HG03520 (cell line): ENCODE measurements around the gene EBF3.

Experiments
- ATAC-seq: cut with Tn5 transposase; IDR thresholded peaks from one replicate; pipeline ENCODE4 v1.9.1; 2021; ENCODE audit warnings: mild to moderate bottlenecking, moderate library complexity; ENCODE audit not compliant: unreplicated experiment

The EBF3 gene

DNA sequence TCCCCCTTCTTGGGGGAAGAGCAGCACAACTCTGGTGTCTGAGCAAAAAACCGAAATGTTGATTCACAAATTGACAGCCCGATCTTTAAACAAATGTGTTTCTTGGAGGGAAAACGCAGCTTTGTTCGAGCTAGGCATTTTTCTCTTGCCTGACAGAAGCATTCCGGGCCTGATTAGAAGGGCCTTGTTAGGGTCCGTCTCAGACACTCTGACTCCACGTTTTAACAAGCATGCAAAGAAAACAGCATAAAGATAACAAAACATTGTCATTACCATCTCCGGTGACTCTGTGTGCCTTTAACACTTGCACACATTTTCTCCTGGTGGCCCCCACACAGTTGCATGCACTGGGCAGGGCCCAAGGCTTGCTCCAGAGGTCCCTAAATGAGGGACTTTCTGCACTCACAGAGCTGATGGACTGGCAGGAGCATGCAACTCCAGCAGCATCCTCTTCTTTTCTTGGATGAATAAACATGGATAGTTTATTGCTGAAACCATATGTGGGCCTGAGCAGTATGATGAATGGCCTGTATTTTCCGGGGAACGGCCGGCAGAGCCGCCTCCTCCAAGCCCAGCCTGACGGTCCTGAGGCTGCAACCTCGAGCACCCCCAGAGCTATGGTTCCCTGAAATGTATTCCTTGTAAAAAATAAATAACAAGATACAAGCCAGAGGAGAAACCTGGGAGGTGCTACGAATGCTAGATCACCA lies 50.9 kb downstream of the EBF3 start:
- ATAC-seq: no peak

DNA sequence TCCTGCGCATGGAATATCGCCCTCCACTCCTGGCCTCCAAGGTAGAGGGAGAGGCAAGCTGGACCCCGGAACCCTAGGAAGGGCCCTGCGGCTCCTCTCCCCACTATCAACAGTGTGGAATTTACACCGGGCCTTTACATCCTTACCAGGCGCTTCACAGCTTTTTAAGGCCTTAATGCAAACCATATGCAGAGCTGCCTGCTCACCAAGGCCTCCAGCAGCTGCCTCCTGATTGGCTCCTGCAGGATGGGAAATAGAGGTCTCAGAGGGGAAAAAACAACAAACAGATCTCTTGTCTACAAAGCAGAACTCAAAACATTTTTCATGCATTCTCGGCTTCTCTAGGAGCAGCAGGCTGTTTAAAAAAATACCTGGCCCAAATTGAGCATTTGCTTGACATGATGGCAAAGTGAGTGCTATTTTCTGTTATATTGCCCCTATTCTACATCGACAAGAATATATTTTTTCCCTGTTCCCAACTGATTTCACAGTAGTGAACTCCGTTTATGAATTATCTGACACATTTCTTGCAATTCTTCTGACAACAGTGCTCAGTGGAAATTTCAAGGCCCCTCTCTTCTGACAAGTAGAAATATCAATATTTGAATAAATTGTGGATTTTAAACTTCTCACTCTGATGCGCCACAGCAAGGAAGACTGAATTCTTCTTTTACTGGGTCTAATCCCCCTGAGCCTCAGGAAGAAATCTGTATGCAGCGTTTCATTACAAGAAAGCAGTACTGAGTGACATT lies 51.7 kb downstream of the EBF3 start:
- no peak for ATAC-seq

GRCh38 chr10:129911451-129912165 lies 52.5 kb downstream of the EBF3 start:
- no peak for ATAC-seq

- ATAC-seq: no peak
Measured at GRCh38 chr10:129910861-129911260, 53.2 kb downstream of the EBF3 start.

DNA sequence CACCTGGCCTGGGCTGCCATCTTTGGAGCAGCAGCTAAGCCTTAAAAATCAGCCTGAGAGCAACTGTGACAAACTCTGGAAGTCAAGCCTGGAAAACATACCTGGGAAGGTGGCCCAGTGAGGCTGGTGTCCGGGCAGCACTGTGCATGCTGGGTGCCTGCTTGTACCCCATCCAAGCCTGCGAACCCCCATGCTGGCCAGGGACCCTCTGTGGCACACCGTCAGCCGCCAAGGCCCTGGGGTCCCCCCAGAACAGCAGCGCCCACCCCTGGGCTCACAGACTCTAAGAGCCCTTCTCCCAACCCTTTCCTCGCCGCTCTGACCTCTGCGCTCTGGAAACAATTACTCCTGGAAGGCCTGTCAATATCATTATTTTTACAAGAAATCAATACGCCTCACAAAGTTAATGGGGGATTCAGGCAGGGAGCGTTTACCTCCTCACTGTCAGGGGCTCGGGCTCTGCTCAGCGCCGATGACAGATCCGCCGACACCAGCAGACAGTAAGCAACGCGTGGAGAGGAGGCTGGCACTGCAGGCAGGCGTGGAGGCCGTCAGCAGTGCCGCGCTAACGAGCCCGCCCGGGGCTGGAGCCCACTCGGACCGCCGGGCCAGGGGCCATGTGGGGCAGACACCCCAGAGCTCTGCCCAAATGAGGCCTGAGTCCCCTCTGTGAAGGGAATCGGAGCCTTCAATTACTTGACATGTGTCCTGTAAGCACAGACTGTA lies 54.4 kb downstream of the EBF3 start:
- ATAC-seq: no peak

- ATAC-seq: no peak
Measured at GRCh38 chr10:129909080-129909479, 55.0 kb downstream of the EBF3 start.

DNA sequence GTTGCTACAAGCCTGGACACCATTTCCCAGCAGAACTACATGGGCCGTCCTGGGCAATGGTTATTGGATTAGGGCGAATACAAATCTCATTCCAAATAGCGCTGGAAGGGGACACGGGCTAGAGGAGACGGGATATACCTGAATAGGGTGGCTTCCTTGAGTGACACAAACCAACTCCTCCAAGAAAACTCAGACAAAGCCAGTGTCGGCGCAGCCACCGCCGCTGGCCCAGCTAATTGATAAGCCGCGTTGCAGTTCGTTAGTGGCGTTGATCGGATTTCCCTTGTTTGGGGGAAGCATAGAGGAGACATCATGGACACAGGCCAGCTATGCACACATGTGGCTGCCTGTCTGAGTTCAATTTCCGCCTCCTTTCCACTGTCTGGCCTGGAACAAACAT lies 55.7 kb downstream of the EBF3 start:
- no peak for ATAC-seq

DNA sequence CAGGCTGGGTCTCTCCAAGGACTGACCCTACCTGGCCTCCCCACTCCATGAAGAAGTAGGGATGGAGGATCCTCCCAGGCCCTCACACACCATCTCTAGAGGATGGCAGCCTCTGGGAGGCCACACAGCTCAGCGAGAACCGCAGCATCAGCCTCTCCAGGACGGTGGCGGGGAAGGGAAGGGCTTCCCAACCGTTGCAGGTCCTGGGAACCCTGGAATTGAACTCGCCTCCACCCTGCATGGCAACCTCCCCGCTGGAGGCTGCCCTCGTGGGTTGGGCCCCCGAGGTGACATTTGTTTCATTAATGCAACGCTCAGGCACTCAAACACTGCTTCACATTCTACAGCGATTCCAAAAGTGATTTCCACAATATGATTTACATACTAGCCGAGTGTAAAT lies 58.5 kb downstream of the EBF3 start:
- no peak for ATAC-seq

DNA sequence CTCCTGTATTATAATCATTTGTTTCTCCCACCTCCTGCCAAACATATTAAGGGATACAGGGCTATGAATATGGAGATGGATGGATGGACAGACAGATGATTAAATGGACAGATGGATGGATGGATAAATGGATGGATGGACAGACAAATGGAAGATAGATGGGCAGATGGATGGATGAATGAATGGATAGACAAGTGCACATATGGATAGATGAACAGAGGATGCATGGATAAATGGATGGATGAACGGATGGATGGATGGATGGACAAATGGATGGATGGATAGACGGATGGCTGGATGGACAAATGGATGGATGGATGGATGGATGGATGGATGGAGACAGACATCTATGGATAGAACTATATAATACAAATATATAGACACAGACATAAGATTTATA lies 59.8 kb downstream of the EBF3 start:
- no peak for ATAC-seq

DNA sequence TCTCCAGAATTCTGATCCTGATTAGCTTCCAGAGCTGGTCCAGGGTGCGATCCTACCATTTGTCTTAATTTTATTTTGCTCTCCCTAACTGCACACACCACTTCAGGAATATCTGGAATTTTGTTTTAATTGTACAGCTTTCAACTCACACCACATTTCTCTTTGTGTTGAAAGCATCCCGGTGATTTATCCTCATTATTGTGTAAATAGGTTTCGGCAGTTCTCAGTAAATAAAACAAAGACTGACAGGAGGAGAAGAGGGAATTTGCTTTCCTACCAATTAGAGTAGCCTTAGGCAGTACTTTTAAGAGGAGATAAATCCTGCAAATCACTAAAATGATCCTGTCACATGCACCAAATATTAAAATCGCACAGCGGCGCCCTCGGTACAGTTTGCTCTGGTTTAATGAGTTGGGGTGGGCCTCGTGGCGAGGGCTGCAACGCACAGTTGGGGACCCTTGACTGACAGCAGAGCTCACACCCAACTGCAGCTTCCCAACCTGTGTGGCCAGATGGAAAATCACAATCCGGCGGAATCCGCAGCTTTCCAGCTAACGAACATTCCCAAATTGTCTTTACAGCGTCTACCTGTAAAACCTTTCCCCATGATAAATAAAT lies 62.6 kb downstream of the EBF3 start:
- no peak for ATAC-seq

DNA sequence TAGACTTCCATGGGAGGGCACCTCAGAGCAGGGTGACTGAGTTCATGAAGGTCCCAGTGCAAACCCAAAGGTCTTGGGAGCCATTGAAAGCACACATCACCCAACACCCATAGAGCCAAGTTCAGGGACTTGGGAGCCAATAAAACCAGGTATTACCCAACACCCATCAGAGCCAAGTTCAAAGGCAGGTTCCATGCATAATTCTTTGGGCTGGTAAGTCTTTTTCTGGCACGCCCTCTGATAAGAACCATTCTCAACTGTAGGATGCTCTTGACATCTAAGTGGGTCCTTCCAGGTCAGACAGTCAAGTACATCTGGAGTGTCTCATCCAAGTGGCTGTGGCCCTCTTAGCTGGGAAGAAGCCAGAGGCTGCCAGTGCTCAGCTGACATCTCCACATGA lies 63.2 kb downstream of the EBF3 start:
- ATAC-seq: no peak

DNA sequence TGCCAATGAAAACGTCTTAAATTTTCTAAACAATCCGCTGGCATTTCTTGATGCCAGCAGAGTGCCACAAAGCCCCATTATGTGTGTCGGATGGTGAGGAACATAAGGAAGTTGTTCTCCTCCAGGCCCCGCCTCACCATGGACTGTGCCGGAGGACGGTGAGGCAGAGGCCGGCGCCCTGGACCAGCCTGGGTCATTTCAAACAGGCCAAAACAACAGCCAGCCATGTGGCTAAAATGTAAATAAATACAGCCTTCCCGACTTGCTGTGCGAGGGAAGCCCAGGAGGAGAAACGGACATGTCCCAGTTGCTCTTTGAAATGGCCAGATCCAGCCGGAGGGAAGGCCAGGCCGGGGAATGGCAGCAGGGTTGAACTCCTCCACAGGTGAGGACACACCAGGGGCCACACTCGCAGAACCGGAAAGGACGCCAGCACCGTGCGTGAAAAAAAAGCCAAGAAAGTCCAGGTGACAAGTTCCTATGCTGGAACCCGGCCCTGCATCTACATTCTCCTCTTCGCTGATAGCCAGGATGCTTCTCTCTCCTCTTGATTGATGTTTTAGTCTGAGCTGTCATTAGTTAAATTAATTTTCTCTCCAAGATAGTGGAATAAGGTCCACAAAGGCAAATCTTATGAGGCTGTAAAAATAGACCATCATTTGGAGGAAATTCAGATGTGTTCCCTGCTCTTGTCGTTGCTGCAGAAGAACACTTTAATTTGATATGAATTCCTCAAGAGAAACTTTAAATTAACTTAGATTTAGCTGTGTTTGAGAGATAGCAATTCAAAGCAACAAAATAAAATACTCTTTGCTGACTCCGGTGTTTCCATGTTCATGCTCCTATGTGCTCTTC lies 64.6 kb downstream of the EBF3 start:
- ATAC-seq: no peak

GRCh38 chr10:129898706-129899268 lies 65.3 kb downstream of the EBF3 start:
- ATAC-seq: no peak

DNA sequence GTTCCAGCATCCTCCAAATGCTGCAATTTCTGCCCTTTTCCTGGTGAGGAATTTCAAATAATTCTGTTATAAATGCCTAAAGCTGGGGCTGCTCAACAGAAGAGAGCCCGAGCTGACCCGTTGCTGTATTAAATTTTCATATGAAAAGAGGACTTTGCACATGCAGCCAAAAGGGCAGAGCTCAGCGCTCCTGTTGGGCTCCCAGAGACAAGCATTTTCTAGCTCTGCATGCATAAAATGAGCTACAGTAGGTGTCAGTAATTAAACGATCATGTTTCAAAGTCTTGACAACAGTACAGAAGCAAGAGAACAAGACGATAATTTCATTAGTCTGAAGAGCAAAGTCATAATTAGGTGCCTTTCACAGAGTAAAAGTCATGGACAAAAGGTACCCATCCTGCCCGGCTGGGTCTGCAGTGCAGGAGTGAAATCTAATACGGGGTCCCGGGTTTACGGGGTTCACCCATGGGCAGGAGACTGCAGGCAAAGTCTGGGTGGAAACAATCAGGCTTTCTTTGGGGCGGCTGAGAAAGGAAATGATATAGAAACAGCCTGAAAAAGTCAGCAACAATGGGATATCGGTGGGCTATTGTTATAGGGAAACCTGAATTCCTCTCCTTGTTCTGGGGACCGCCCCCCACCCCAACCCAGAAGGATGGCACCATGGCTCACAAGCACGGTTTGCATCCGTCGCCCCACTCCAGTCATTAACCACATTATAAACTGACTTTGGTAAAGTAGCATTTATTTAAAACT lies 66.0 kb downstream of the EBF3 start:
- no peak for ATAC-seq

GRCh38 chr10:129896860-129897200 lies 67.2 kb downstream of the EBF3 start:
- no peak for ATAC-seq

DNA sequence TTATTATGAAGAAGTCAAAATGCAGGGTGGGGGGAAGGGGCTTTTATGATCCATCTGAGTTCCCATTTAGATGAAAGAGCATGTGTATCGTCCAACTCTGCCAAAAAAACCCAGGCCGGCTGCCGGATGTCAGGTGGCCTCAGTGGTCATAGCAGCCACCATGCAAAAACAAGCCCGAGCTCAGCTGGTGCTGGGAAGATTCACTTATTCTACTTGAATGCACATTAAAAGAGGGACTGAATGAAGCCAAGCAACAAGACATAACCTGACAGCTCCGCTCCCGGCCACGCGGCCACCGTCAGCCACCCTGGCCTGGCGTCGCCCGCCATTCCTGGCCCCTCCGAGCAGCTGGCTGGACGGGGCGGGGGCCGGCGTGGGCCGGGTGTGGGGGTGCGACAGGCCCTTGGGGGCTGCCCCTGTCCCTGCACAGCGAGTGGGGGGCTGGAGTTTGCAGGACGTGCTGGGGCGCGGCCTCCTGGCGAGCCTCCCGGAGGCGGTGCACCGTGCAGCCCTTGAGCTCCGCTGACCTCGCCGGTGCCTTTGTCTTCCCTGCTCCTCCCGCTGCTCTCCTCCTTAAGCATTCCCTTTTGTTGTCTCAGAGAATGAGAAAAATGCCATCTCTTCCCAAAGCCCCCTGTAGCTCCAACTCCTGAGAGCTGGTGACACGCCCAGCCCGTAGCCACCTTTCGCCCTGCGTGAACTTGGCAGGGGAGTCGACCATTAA lies 67.8 kb downstream of the EBF3 start:
- no peak for ATAC-seq

DNA sequence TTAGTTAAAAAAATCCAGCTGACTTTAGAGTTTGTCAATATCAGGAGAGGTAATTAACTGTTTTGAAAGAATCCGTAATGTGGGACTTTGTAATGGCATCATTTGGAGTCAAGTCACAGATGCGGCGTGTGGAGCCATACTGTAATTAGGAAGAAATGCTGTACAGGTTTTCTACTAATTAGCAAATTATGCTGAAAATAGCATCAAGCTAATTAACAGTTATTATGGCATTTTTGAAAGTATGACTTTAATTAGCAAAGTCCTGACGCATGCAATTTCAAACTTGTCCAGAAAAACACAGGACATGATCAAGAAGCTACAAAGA lies 68.3 kb downstream of the EBF3 start:
- no peak for ATAC-seq

DNA sequence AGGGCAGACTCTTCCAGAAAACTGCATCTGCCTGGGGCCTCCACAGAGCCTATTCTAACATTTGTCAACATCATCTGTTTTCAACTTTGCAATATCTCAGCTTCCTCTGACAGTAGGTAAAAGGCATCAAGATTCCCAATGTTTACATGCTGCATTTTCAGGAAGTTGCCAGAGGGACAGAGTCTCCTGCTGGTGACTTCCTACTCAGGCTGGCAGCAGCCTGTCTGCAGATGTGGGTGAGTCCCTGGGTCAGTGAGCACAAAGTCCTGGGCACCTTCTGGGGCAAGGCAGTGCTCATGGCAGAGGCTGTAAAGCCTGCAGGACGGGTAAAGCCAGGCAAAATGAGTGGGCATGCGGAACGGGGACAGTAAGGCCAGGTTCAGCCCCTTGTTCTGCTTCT lies 69.4 kb downstream of the EBF3 start:
- ATAC-seq: no peak
